GM12878 (cell line): ENCODE results near the gene VASH2. TPM values are rescaled to one million over a fixed set of nuclear protein-coding genes. Genes with fewer than 3 reads are reported as not detected.
"Not testable (repeated sequence)": the region's sequence is repeated elsewhere in the genome, so short reads cannot be mapped to it uniquely, and the experiment has no call there.

Experiments used
- ATAC-seq: fragments of 200-7000 bp; cut with Tn5 transposase; 3 replicates; pipeline ENCODE4 v1.9.1; 2020; ENCODE audit warnings: mild to moderate bottlenecking, moderate library complexity
- BruUV-seq: library from RNA; stranded (reverse); fragments of 400-500 nt; replicated peaks from 2 replicates; lab custom pipeline; 2021; lab: Mats Ljungman, UMichigan
- CTCF ChIA-PET: fragments of 300-600 bp; sonication (Branson Sonifier 250); formaldehyde crosslinking; extraction: SDS; loops from one replicate; lab custom pipeline; 2021; ENCODE audit warnings: inconsistent platforms; lab: Yijun Ruan, JAX
- POLR2A ChIA-PET: fragments of 350-600 bp; formaldehyde crosslinking; extraction: SDS; loops from one replicate; lab custom pipeline; 2021; ENCODE audit warnings: inconsistent platforms; lab: Charles Lee
- RAD21 ChIA-PET: fragments of 300-600 bp; sonication (Branson Sonifier 250); formaldehyde crosslinking; loops from one replicate; lab custom pipeline; 2023; ENCODE audit warnings: antibody characterized with exemption; ENCODE audit not compliant: unreplicated experiment; lab: Charles Lee
- SMC1A ChIA-PET: fragments of 300-600 bp; sonication (Branson Sonifier 250); formaldehyde crosslinking; loops from one replicate; lab custom pipeline; 2023; ENCODE audit not compliant: unreplicated experiment, uncharacterized antibody; lab: Charles Lee
- DNase-seq: peaks from one replicate; pipeline ENCODE4 v3.0.0-alpha.2; 2011; ENCODE audit warnings: low read depth, low spot score
- FAIRE-seq: peaks from 3 replicates; lab custom pipeline; 2011; peaks lifted over from hg19 to GRCh38; lab: Jason Lieb, UNC
- H2AFZ ChIP-seq: 2 replicates; pipeline ENCODE4 v1.6.0; 2011; ENCODE audit warnings: low read depth, low read length, control low read depth; ENCODE audit not compliant: control insufficient read depth
- H3K27ac ChIP-seq: 2 replicates; pipeline ENCODE4 v1.5.1; 2011; ENCODE audit warnings: control low read depth; ENCODE audit not compliant: control insufficient read depth, insufficient read depth
- H3K27me3 ChIP-seq, 2 experiments: replicated peaks in 1 of 2; 2 replicates each; pipeline versions ENCODE4 v1.6.0 to v1.6.1; 2011; ENCODE audit warnings: low read length in 1 of 2; ENCODE audit not compliant: control insufficient read depth in 2 of 2, insufficient read depth in 2 of 2
- H3K36me3 ChIP-seq, 2 experiments: 2 replicates each; pipeline ENCODE4 v1.5.1; 2011; ENCODE audit warnings: low read length in 1 of 2; ENCODE audit not compliant: control insufficient read depth in 2 of 2, insufficient read depth in 2 of 2
- H3K4me1 ChIP-seq: 2 replicates; pipeline ENCODE4 v1.6.1; 2011; ENCODE audit warnings: mild to moderate bottlenecking, low read length, moderate library complexity, mixed read lengths; ENCODE audit not compliant: control insufficient read depth, insufficient read depth
- H3K4me2 ChIP-seq: 2 replicates; pipeline ENCODE4 v1.6.0; 2011; ENCODE audit warnings: control low read depth; ENCODE audit not compliant: control insufficient read depth, insufficient read depth
- H3K4me3 ChIP-seq: fragments of 200-600 bp; sonication (generic); 2 replicates; pipeline ENCODE4 v1.5.1; 2016
- H3K79me2 ChIP-seq: 2 replicates; pipeline ENCODE4 v1.6.0; 2011; ENCODE audit warnings: low read length; ENCODE audit not compliant: control insufficient read depth, insufficient read depth
- H3K9ac ChIP-seq: 2 replicates; pipeline ENCODE4 v1.8.0; 2011; ENCODE audit warnings: low read length, control low read depth, mixed read lengths; ENCODE audit not compliant: control insufficient read depth, insufficient read depth
- H3K9me3 ChIP-seq: replicated peaks from 3 replicates; pipeline ENCODE4 v1.5.1; 2011; ENCODE audit warnings: mild to moderate bottlenecking, low read length; ENCODE audit not compliant: control insufficient read depth, insufficient read depth
- H4K20me1 ChIP-seq: 2 replicates; pipeline ENCODE4 v1.6.0; 2011; ENCODE audit not compliant: control insufficient read depth, insufficient read depth
- FOXM1 ChIP-seq: IDR thresholded peaks from 2 replicates; pipeline ENCODE4 v1.6.1; 2012; ENCODE audit warnings: low read depth, mild to moderate bottlenecking, inconsistent platforms, low read length, moderate library complexity
- NBN ChIP-seq: fragments of 450-650 bp; IDR thresholded peaks from 2 replicates; pipeline ENCODE4 v1.6.1; 2016
- WGBS: methylation state at CpG from one replicate; pipeline ENCODE4 v1.1.6; 2016; ENCODE audit warnings: low lambda C conversion rate; ENCODE audit not compliant: insufficient replicate concordance, insufficient coverage; ENCODE audit errors: missing lambda C conversion rate; 5-methylcytosine and 5-hydroxymethylcytosine counted together
- in situ Hi-C: fragments of 300-500 bp; cut with MboI; formaldehyde crosslinking; loops from 9 replicates; pipeline ENCODE4 v1.14.3; 2018; ENCODE audit warnings: mixed read lengths
- intact Hi-C: fragments of 100-400 bp; cut with micrococcal nuclease; formaldehyde crosslinking; loops from one replicate; pipeline ENCODE4 v1.14.2; 2022; ENCODE audit not compliant: unreplicated experiment
- polyA plus RNA-seq, 11 experiments: library from polyadenylated mRNA; depleted of rRNA in 4 of 11; unstranded in 6 of 11; stranded (reverse) in 5 of 11; fragments of >200 nt; fragmentation: Nextera tagmentation in 4 of 11; fragmentation: Illumina TruSeq in 1 of 11; extraction: Ambion mirVana in 4 of 11; extraction: Trizol in 1 of 11; gene quantifications; 1 replicate in 1 of 11; 2 replicates in 10 of 11; pipeline versions ENCODE4 v1.2.1 to v1.2.3, GENCODE V29; 2011 to 2016; ENCODE audit warnings: inconsistent platforms in 2 of 11, missing spikeins in 2 of 11, low read depth in 1 of 11
- total RNA-seq, 4 experiments: library from RNA; depleted of rRNA in 3 of 4; stranded (reverse); fragments of >200 nt in 3 of 4; fragmentation: Illumina TruSeq in 1 of 4; extraction: Trizol in 1 of 4; gene quantifications; 2 replicates each; pipeline versions ENCODE4 v1.2.1 to v1.2.3, GENCODE V29; 2013 to 2021

VASH2 gene
- total and polyA plus RNA-seq, 10 of the 15 experiments (the other 5 are each of a cell fraction or from before 2014, with no cell fraction given), result 5.4 to 29.7 (median 21.7) TPM

DNA sequence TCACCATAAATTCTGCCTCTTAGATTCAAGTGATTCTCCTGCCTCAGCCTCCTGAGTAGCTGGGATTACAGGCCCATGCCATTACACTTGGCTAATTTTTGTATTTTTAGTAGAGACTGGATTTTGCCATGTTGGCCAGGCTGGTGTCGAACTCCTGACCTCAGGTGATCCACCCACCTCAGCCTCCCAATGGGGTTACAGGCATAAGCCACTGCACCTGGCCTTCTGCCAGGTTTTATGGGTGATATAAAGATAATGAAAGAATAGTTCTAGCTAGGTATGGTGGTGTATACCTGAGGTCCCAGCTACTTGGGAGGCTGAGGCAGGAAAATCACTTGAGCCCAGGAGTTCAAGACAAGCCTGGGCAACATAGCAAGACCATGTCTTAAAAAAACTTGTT lies 14.7 kb downstream of the VASH2 start:
- DNase-seq, FAIRE-seq, intact Hi-C loops, H3K9me3 ChIP-seq, H3K79me2 ChIP-seq, BruUV-seq, H2AFZ ChIP-seq, H3K27me3 ChIP-seq, H4K20me1 ChIP-seq, ATAC-seq, H3K4me2 ChIP-seq, H3K9ac ChIP-seq, H3K4me3 ChIP-seq, in situ Hi-C loops, H3K27ac ChIP-seq: not testable (repeated sequence)
- peaks cover 47% of the 10 kb centered on the region for H3K4me1 ChIP-seq
- ChIA-PET SMC1A (interaction anchor here (0.7 to 5.0 kb wide), 12 partner anchors 8 to 183 kb away, joined by 3 to 39 read pairs (median 4); no protein-coding TSS in a partner anchor), POLR2A (interaction anchor here (0.7 to 6.9 kb wide), 3 partner anchors 11 to 133 kb away, joined by 3 to 38 read pairs (median 16); no protein-coding TSS in a partner anchor), CTCF (interaction anchor here (1.2 to 6.2 kb wide), 3 partner anchors 14 to 150 kb away, joined by 4 to 61 read pairs (median 15); no protein-coding TSS in a partner anchor), RAD21 (interaction anchor here (0.8 to 2.0 kb wide), 3 partner anchors 17 to 150 kb away, joined by 3 to 5 read pairs (median 4); no protein-coding TSS in a partner anchor)
- peaks cover 21 to 36% of the 10 kb centered on the region in 2 experiments for H3K36me3 ChIP-seq
- WGBS, result 100% methylated on average over 1 of the region's 1 CpG

DNA sequence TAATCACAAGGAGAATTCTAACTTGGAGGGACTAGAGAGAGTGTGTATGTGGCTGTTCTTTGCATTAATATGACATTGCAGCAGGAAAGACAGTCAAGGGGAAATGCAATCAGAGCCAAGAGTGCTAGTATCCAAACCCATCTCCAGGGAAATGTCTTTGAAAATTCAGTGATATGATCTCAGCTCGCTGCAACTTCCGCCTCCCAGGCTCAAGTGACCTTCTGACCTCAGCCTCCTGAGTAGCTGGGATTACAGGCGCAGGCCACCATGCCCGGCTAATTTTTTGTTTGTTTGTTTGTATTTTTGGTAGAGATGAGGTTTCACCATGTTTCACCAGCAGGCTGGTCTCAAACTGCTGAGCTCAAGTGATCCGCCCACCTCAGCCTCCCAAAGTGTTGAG lies 16.3 kb downstream of the VASH2 start:
- ChIA-PET POLR2A (interaction anchor here (6.9 kb wide), 1 partner anchor 12 kb away, joined by 38 read pairs; no protein-coding TSS in a partner anchor), CTCF (interaction anchor here (1.0 to 6.2 kb wide), 11 partner anchors 8 to 217 kb away, joined by 3 to 61 read pairs (median 5); partner anchors contain the start of gene FLVCR1)
- BruUV-seq, result no TSS peak

More for the DNA sequence above, 16.3 kb downstream of the VASH2 start:
- 98% methylated on average over 5 of the region's 5 CpGs for WGBS
- H3K36me3 ChIP-seq, result peaks cover 18 to 42% of the 10 kb centered on the region in 2 experiments
- no peak for TF ChIP-seq FOXM1
- no peak for TF ChIP-seq NBN
- intact Hi-C loops (no loop called here), in situ Hi-C loops (no loop called here)
- H4K20me1 ChIP-seq, result no peaks in the 10 kb centered on the region
- no peak for FAIRE-seq
- no peaks in the 10 kb centered on the region for H3K27me3 ChIP-seq
- H3K79me2 ChIP-seq, result no peaks in the 10 kb centered on the region; the same call in 1 of the 2 replicates
- ATAC-seq, result no peak
- H3K9me3 ChIP-seq, result no peaks in the 10 kb centered on the region
- H3K9ac ChIP-seq, result no peak overlapping the region
- peaks cover 33% of the 10 kb centered on the region for H3K4me1 ChIP-seq
- ChIA-PET RAD21 (interaction anchor here (2.0 kb wide), 1 partner anchor 29 kb away, joined by 9 read pairs; no protein-coding TSS in a partner anchor), SMC1A (interaction anchor here (1.0 to 5.0 kb wide), 8 partner anchors 9 to 95 kb away, joined by 3 to 39 read pairs (median 10); no protein-coding TSS in a partner anchor)
- no peak for DNase-seq
- H2AFZ ChIP-seq, result no peak overlapping the region
- no peak overlapping the region for H3K27ac ChIP-seq
- H3K4me2 ChIP-seq, result no peak overlapping the region
- no peak overlapping the region for H3K4me3 ChIP-seq
